Hepatocyte (in vitro differentiated cells): Measurements from ENCODE around the gene PTPN1.

ENCODE experiments used
- EZH2 ChIP-seq: fragments of 200-600 bp; sonication (generic); IDR thresholded peaks from 2 replicates; pipeline ENCODE4 v1.6.1; 2016; ENCODE audit warnings: antibody characterized with exemption, mild to moderate bottlenecking, borderline replicate concordance
- EZH2phosphoT487 ChIP-seq: fragments of 200-600 bp; sonication (generic); IDR thresholded peaks from one replicate; pipeline ENCODE4 v1.6.1; 2018; ENCODE audit warnings: antibody characterized with exemption, mild to moderate bottlenecking, low read depth, moderate library complexity; ENCODE audit not compliant: unreplicated experiment, severe bottlenecking
- TF ChIP-seq, protein P1 (sequence below): fragments of 200-600 bp; sonication (generic); IDR thresholded peaks from 2 replicates; pipeline ENCODE4 v1.5.1; 2016; ENCODE audit warnings: antibody characterized with exemption, mild to moderate bottlenecking; ENCODE audit not compliant: poor library complexity

GRCh38 chr20:50625986-50626677 is 115.9 kb downstream of the PTPN1 start:
- TF ChIP-seq EZH2 (no peak), EZH2phosphoT487 (no peak)
- TF ChIP-seq, protein P1, sequence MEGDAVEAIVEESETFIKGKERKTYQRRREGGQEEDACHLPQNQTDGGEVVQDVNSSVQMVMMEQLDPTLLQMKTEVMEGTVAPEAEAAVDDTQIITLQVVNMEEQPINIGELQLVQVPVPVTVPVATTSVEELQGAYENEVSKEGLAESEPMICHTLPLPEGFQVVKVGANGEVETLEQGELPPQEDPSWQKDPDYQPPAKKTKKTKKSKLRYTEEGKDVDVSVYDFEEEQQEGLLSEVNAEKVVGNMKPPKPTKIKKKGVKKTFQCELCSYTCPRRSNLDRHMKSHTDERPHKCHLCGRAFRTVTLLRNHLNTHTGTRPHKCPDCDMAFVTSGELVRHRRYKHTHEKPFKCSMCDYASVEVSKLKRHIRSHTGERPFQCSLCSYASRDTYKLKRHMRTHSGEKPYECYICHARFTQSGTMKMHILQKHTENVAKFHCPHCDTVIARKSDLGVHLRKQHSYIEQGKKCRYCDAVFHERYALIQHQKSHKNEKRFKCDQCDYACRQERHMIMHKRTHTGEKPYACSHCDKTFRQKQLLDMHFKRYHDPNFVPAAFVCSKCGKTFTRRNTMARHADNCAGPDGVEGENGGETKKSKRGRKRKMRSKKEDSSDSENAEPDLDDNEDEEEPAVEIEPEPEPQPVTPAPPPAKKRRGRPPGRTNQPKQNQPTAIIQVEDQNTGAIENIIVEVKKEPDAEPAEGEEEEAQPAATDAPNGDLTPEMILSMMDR: peak; percentile 59
